GM18499 (cell line): ENCODE measurements around the gene DGLUCY.
A peak's percentile ranks its signal among the peaks of the same experiment; 100 is the strongest.
"Not testable (repeated sequence)": the region's sequence is repeated elsewhere in the genome, so short reads cannot be mapped to it uniquely, and the experiment has no call there.

Experiments
- ATAC-seq: cut with Tn5 transposase; IDR thresholded peaks from one replicate; pipeline ENCODE4 v1.9.1; 2021; ENCODE audit warnings: moderate number of reproducible peaks; ENCODE audit not compliant: insufficient read depth, unreplicated experiment

The DGLUCY gene

GRCh38 chr14:91128699-91129098 is 14.8 kb downstream of the DGLUCY start:
- no peak for ATAC-seq

DNA sequence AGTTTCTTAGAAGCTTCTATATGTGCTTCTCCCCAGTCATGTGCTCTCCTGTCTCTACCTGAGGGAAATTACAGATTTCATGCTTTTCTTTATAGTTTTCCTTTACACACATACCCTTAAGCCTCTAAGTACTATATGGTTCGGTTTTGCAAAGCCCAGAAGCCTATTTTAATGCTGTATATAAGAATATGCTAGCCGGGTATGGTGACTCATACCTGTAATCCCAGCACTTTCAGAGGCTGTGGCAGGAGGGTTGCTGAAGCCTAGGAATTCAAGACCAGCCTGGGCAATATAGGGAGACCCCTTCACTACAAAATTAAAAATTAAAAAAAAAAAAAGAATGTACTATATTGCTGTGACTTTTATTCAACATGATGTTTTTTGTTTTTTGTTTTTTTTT is 15.4 kb downstream of the DGLUCY start:
- ATAC-seq, result no peak

DNA sequence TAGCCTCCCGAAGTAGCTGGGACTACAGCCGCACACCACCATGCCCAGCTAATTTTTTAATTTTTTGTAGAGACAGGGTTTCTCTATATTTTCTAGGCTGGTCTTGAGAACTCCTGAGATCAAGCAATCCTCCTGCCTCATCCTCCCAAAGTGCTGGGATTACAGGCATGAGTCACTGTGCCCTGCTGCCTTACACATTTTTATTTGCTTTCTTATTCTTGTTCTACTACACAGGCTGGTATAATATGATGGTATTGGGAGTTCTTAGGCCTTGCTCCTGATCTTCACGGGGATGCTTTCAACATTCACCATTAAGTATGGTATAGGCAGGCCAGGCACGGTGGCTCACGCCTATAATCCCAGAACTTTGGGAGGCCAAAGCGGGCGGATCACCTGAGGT is 21.2 kb downstream of the DGLUCY start:
- ATAC-seq, result no peak

- no peak for ATAC-seq
Observed at GRCh38 chr14:91138511-91139359, 24.9 kb downstream of the DGLUCY start.

- no peak for ATAC-seq
Observed at GRCh38 chr14:91139776-91140175, 25.9 kb downstream of the DGLUCY start.

DNA sequence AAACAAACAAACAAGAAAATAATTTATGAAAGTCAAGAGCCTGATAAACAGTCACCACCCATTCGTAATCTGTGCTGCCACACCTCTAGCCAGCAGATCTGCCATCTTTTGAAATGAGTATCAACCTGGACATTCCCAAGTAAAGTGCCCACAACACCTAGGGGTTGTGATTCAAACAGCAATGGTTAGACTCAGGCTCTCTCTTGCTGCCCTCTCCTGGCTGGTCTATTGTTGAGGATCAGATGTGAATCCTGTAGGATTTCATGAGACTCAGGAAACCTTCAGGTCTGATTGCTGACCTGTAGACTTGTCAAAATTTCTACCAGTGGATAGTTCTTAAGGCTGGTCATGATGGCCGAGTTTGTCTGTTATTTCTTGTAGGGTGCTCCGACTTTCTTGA is 26.8 kb downstream of the DGLUCY start:
- no peak for ATAC-seq

DNA sequence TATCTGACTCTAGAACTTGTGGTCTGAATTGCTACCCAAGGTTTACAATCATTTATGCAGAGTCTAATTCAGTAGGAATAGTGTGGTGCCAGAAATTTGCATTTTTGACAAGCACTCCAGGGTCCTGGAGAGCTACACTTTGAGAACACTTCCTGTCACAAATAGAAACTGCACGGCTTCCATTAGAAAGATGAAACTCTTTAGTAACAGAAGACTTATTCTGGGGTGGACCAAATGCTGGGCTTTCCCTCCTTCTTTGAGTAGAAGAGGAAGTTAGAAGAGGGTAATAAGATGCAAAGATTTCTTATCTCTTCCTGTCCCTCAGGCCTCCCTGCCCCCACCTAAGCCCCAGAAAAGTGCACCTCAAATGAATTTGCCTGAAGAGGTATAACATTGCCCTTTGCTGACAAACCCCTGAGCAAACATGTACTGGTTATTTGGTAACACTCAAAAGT is 28.4 kb downstream of the DGLUCY start:
- ATAC-seq, result peak; percentile 88

DNA sequence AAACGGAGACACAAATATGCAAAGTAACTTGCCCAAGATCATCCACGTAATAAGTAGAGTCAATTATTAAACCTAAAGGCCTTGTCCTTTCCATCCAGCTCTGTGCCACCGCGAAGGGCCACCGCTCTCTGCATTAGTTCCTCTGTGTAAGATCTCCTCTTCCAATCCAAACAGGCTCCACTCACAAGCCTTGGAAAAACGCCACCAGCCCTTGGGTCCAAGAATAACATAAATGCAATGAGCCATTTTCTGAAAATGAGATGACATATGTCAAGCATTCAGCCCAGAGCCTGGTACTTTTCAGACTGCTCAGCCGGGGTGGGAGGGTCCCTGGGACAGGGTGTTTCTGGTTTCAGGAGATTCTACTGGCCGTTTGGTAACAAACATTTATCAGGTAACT is 30.0 kb downstream of the DGLUCY start:
- no peak for ATAC-seq

DNA sequence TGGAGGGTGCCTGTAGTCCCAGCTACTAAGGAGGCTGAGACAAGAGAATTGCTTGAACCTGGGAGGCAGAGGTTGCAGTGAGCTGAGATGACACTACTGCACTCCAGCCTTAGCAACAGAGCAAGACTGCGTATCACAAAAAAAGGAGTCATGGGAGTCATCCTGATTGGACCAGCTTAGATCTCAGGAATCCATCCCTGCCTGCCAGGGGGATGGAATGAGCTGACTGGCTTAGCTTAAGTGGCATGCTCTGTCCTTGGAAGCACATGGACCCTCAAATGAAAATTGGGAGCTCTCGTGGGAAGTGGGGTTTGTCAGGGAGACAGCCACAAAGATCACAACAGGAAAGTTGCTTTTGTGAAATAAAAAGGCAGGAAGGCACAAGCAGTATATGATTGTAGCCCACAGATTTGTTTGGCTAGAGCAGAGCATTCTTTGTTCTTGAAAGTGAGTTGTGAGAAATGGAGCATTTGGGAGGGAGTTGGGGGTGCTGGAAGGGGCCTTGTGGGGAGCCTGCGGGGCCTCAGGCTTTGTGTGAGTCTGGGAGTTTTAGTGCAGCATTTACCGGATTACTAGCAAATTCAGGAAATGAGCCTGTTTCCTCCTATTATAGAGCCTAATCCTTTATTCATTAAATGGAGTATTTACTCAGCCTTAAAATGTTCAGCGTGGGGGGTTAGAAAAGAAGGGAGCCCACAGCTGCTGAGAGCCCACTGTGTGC is 30.7 kb downstream of the DGLUCY start:
- ATAC-seq, result no peak

- no peak for ATAC-seq
Observed at GRCh38 chr14:91145391-91146160, 31.7 kb downstream of the DGLUCY start.

DNA sequence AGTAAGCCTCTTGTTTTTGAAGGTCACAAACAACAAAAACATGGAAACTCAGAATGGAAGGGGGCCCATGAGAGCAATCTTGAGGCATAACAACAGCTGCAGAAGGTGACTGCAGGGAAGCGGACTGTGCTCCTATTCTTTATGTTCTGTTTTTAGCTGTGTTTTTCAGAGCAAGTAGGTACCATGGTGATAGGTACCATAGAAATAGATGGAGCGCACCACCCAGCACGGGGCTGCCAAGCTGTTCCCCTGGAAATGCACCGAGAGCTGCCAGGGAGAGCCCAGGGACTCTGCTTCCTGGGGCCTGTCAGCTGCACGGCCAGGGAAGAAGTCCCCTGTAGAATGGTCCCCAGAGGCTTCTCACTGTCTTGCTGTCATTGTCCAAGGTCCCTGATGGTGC is 32.8 kb downstream of the DGLUCY start:
- no peak for ATAC-seq

DNA sequence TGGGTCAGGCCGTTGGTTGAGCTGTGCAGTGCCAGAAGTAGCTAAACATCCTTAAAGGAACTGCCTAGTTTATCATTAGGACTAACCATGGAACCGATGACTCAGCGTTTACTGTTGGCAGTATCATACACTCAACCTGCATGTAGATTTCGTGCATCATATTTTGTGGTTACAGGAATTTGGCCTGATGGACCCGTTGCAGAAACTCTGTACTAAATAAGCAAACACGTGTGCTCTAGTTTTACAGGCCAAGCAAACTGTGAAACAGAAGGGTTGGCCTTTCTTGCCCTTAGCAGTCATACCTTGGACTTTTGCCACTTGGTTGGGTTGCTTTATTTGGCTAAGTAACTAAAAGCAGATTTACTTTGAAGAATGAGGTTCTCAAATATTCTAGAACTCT is 35.6 kb downstream of the DGLUCY start:
- no peak for ATAC-seq

GRCh38 chr14:91152499-91152898 is 38.6 kb downstream of the DGLUCY start:
- ATAC-seq, result no peak

DNA sequence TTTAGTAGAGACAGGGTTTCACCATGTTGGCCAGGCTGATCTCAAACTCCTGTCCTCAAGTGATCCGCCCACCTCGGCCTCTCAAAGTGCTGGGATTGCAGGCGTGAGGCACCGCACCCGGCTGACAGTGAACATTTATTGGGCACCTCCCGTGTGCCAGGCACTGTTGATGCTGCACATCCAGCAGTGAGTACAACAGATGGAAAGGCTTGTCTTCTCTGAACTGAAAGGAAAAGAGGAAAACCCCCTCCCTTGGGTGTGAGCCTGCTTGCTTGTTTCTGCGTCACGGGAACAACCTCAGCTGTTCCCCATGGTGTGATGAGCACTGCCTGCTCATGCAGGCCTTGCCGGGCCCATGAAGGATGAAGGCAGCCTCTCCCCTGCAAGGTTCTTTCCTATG is 39.5 kb downstream of the DGLUCY start:
- no peak for ATAC-seq

DNA sequence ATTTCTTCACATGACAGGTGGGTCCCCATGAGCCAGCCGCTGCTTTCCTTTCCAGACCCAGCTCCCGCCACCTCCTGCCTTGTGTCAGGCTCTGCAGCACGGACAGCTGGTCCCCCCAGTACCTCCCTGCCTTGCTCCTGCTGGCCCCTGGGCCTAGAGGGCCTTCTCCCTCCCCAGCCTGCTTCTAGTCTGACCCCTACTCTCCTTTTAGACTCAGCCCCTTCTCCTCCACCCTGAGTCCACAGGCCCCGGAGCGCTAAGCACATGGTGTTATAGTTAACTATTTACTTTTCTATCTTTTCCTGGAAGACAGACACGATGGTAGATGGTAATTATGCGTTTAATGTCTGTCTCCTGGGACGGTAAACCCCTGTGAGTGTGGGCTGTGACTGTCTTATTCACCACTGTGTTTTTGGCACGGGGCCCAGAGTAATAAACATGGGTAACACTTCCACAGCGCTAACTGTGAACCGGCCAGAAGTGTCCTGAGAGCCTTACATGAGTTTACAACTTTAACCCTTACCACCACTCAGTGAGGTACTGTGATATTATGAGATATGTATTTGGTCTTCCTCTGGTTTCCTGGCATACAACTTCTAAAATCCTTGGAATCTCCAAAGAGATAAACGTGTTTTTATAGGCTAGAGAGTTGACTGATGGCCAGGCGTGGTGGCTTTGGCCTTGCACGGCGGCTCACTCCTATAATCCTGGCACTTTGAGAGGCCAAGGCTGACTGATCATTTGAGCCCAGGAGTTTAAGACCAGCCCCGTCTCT is 41.2 kb downstream of the DGLUCY start:
- ATAC-seq, result no peak

DNA sequence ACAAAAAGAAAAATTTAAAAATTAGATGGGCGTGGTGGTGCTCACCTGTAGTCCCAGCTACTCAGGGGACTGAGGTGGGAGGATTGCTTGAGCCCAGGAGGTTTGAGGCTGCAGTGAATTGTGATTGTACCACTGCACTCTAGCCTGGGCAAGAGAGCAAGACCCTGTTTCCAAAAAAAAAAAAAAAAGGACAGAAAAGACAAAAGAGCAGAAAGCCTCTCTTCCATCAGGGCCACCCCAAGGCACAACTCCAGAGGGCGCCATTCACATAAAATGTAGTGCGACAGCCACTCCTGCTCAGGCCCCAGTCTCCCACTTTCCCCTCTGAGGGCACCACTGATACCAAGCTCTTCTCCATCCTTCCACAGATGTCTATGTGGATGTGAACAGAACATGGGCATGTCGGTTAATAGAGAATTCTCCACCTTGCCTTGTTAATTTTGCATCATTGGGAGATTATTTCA is 41.8 kb downstream of the DGLUCY start:
- no peak for ATAC-seq

GRCh38 chr14:91156142-91156666 is 42.3 kb downstream of the DGLUCY start:
- ATAC-seq, result not testable (repeated sequence)

DNA sequence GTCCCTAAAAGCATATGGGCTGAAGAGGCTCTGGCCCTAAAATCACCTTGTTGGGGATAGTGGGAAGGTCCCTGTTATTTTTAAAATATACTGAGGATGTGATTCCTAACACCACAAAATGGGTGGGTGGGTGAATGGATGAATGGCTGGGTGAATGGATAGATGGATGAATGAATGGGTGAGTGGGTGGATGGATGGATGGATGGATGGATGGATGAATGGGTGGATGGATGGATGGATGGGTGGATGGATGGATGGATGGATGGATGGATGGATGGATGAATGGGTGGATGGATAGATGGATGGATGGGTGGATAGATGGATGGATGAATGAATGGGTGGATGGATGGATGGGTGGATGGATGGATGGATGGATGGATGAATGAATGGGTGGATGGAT is 43.0 kb downstream of the DGLUCY start:
- not testable (repeated sequence) for ATAC-seq

DNA sequence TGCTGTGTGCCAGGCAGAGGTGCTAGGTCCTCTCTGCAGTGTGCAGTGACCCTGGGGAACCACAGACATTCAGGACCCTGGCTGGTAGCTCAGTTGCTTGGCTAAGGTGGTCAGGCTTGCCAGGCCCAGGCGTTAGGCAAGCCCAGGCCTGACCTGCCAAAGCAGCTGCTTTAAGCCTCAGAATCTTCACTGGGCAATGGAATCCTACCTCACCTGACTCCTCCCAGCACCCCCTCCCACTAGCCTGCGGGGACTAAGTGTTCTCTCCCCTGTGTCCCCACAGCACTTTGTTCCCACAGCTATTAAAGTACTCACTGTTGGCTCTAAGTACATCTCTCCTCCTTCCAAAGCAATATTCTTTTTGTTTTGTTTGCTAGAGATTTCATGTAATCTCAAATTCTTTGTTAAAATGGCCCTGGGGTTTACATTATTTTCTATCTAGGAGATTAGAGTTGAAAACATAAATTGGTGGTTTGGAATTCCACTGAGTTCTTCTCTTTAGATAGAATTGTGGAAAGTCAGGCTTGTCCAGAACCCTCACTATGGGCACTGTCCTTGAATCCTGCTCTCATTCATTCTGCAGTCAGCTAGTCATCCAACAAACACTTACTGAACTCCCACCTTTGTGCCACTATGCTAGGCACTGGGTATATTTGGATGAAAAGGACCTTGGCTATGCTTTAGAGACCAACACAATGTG is 44.4 kb downstream of the DGLUCY start:
- ATAC-seq, result no peak
